GM18520 (cell line): ENCODE data around the gene TXNDC2.
"Not testable (repeated sequence)": the region's sequence is repeated elsewhere in the genome, so short reads cannot be mapped to it uniquely, and the experiment has no call there.

Source experiments
- ATAC-seq: cut with Tn5 transposase; IDR thresholded peaks from one replicate; pipeline ENCODE4 v1.9.1; 2021; ENCODE audit not compliant: unreplicated experiment

TXNDC2 gene

GRCh38 chr18:9878783-9879242, 7.0 kb upstream of the TXNDC2 start:
- no peak for ATAC-seq

- ATAC-seq: no peak
Measured at GRCh38 chr18:9884090-9884489, 1.7 kb upstream of the TXNDC2 start.

- no peak for ATAC-seq
Measured at GRCh38 chr18:9884532-9885140, 1.1 kb upstream of the TXNDC2 start.

GRCh38 chr18:9886005-9886348, 204 bp downstream of the TXNDC2 start:
- ATAC-seq: no peak

- no peak for ATAC-seq
Measured at GRCh38 chr18:9887992-9888391, 2.2 kb downstream of the TXNDC2 start.

- no peak for ATAC-seq
Measured at GRCh38 chr18:9890196-9890595, 4.4 kb downstream of the TXNDC2 start.

- no peak for ATAC-seq
Measured at GRCh38 chr18:9890957-9891356, 5.2 kb downstream of the TXNDC2 start.

- ATAC-seq: not testable (repeated sequence)
Measured at GRCh38 chr18:9891515-9891914, 5.7 kb downstream of the TXNDC2 start.

- no peak for ATAC-seq
Measured at GRCh38 chr18:9894454-9895068, 8.8 kb downstream of the TXNDC2 start.

- ATAC-seq: no peak
Measured at GRCh38 chr18:9897129-9897528, 11.4 kb downstream of the TXNDC2 start.

GRCh38 chr18:9897787-9898291, 12.1 kb downstream of the TXNDC2 start:
- not testable (repeated sequence) for ATAC-seq

- no peak for ATAC-seq
Measured at GRCh38 chr18:9898792-9899549, 13.2 kb downstream of the TXNDC2 start.

GRCh38 chr18:9899550-9899930, 13.8 kb downstream of the TXNDC2 start:
- not testable (repeated sequence) for ATAC-seq

- ATAC-seq: no peak
Measured at GRCh38 chr18:9900699-9901098, 14.9 kb downstream of the TXNDC2 start.

GRCh38 chr18:9901377-9901776, 15.6 kb downstream of the TXNDC2 start:
- no peak for ATAC-seq

GRCh38 chr18:9902264-9902663, 16.5 kb downstream of the TXNDC2 start:
- not testable (repeated sequence) for ATAC-seq

GRCh38 chr18:9902832-9903231, 17.1 kb downstream of the TXNDC2 start:
- ATAC-seq: no peak

GRCh38 chr18:9905401-9905922, 19.7 kb downstream of the TXNDC2 start:
- ATAC-seq: no peak

- ATAC-seq: no peak
Measured at GRCh38 chr18:9906481-9906880, 20.7 kb downstream of the TXNDC2 start.

- ATAC-seq: no peak
Measured at GRCh38 chr18:9907867-9908266, 22.1 kb downstream of the TXNDC2 start.

GRCh38 chr18:9910071-9910470, 24.3 kb downstream of the TXNDC2 start:
- no peak for ATAC-seq

- no peak for ATAC-seq
Measured at GRCh38 chr18:9910661-9911060, 24.9 kb downstream of the TXNDC2 start.
